ENCODE data around the gene VSX2.
"Not testable (repeated sequence)": the region's sequence is repeated elsewhere in the genome, so short reads cannot be mapped to it uniquely, and the experiment has no call there.

Gene VSX2

GRCh38 chr14:74260525-74261233 is 21.4 kb downstream of the VSX2 start:
- no peak for DNase-seq (ENCODE audit: low spot score)

- no peak for DNase-seq (ENCODE audit: low spot score)
Observed at GRCh38 chr14:74261288-74261687, 22.0 kb downstream of the VSX2 start.

- DNase-seq (ENCODE audit: low spot score), result no peak
Observed at GRCh38 chr14:74262076-74262475, 22.8 kb downstream of the VSX2 start.

GRCh38 chr14:74263181-74263580 is 23.9 kb downstream of the VSX2 start:
- DNase-seq (ENCODE audit: low spot score), result no peak

- no peak for DNase-seq (ENCODE audit: low spot score)
Observed at GRCh38 chr14:74263921-74264320, 24.7 kb downstream of the VSX2 start.

GRCh38 chr14:74265301-74265965 is 26.2 kb downstream of the VSX2 start:
- DNase-seq (ENCODE audit: low spot score), result no peak

GRCh38 chr14:74267588-74267987 is 28.3 kb downstream of the VSX2 start:
- DNase-seq (ENCODE audit: low spot score), result no peak

- DNase-seq (ENCODE audit: low spot score), result not testable (repeated sequence)
Observed at GRCh38 chr14:74270382-74271177, 31.3 kb downstream of the VSX2 start.

- no peak for DNase-seq (ENCODE audit: low spot score)
Observed at GRCh38 chr14:74271365-74271764, 32.1 kb downstream of the VSX2 start.

- peak; percentile 80 for DNase-seq (ENCODE audit: low spot score)
Observed at GRCh38 chr14:74275241-74275841, 36.1 kb downstream of the VSX2 start.

GRCh38 chr14:74278080-74278479 is 38.8 kb downstream of the VSX2 start:
- no peak for DNase-seq (ENCODE audit: low spot score)

- no peak for DNase-seq (ENCODE audit: low spot score)
Observed at GRCh38 chr14:74281069-74281468, 41.8 kb downstream of the VSX2 start.

GRCh38 chr14:74286736-74287135 is 47.5 kb downstream of the VSX2 start:
- no peak for DNase-seq (ENCODE audit: low spot score)

GRCh38 chr14:74289801-74290200 is 50.6 kb downstream of the VSX2 start:
- no peak for DNase-seq (ENCODE audit: low spot score)

- peak; percentile 47 for DNase-seq (ENCODE audit: low spot score)
Observed at GRCh38 chr14:74290415-74290814, 51.2 kb downstream of the VSX2 start.

- DNase-seq (ENCODE audit: low spot score), result no peak
Observed at GRCh38 chr14:74292061-74292460, 52.8 kb downstream of the VSX2 start.

GRCh38 chr14:74293606-74294005 is 54.4 kb downstream of the VSX2 start:
- no peak for DNase-seq (ENCODE audit: low spot score)

- no peak for DNase-seq (ENCODE audit: low spot score)
Observed at GRCh38 chr14:74296037-74296467, 56.8 kb downstream of the VSX2 start.

- DNase-seq (ENCODE audit: low spot score), result no peak
Observed at GRCh38 chr14:74297986-74298385, 58.7 kb downstream of the VSX2 start.

- no peak for DNase-seq (ENCODE audit: low spot score)
Observed at GRCh38 chr14:74299061-74299545, 59.9 kb downstream of the VSX2 start.

- no peak for DNase-seq (ENCODE audit: low spot score)
Observed at GRCh38 chr14:74301594-74302151, 62.4 kb downstream of the VSX2 start.

GRCh38 chr14:74302152-74302628 is 62.9 kb downstream of the VSX2 start:
- DNase-seq (ENCODE audit: low spot score), result peak; percentile 72
